ENCODE results near the gene GRIFIN. TPM values are rescaled to one million over a fixed set of nuclear protein-coding genes. Genes with fewer than 3 reads are reported as not detected.
"Not testable (repeated sequence)": the region's sequence is repeated elsewhere in the genome, so short reads cannot be mapped to it uniquely, and the experiment has no call there.

Gene GRIFIN
- total RNA-seq, 1 donor from 2014 or later = not detected

- H3K9me3 Mint-ChIP-seq (ENCODE audit: low read depth) = peaks cover under 1% of the 10 kb centered on the region
- H3K27me3 Mint-ChIP-seq (ENCODE audit: low read depth) = no peaks in the 10 kb centered on the region
- no peak for TF ChIP-seq CTCF (IDR thresholded peaks at IDR 0.05)
- no peak overlapping the region for H3K27ac Mint-ChIP-seq (ENCODE audit: unreplicated experiment)
- DNase-seq (ENCODE audit: low spot score) = no peak
- H3K36me3 Mint-ChIP-seq (ENCODE audit: low read depth) = no peaks in the 10 kb centered on the region
- no peak overlapping the region for H3K4me3 Mint-ChIP-seq (ENCODE audit: unreplicated experiment)
- H3K4me1 Mint-ChIP-seq (ENCODE audit: low read depth) = peaks cover 6% of the 10 kb centered on the region
These were observed 16.0 kb downstream of the GRIFIN start for GRCh38 chr7:2460188-2460587.

- no peak for DNase-seq (ENCODE audit: low spot score)
- TF ChIP-seq CTCF (IDR thresholded peaks at IDR 0.05) = no peak
- Mint-ChIP-seq H3K27ac (ENCODE audit: unreplicated experiment) (no peak overlapping the region), H3K27me3 (ENCODE audit: low read depth) (no peaks in the 10 kb centered on the region), H3K9me3 (ENCODE audit: low read depth) (peaks cover 2% of the 10 kb centered on the region), H3K4me1 (ENCODE audit: low read depth) (peaks cover 6% of the 10 kb centered on the region), H3K36me3 (ENCODE audit: low read depth) (no peaks in the 10 kb centered on the region), H3K4me3 (ENCODE audit: unreplicated experiment) (no peak overlapping the region)
These were observed 16.5 kb downstream of the GRIFIN start for GRCh38 chr7:2459674-2460073.

- H3K36me3 Mint-ChIP-seq (ENCODE audit: low read depth); H3K4me3 Mint-ChIP-seq (ENCODE audit: unreplicated experiment); H3K4me1 Mint-ChIP-seq (ENCODE audit: low read depth); DNase-seq (ENCODE audit: low spot score); H3K9me3 Mint-ChIP-seq (ENCODE audit: low read depth); H3K27me3 Mint-ChIP-seq (ENCODE audit: low read depth); H3K27ac Mint-ChIP-seq (ENCODE audit: unreplicated experiment): not testable (repeated sequence)
These were observed 22.3 kb downstream of the GRIFIN start for GRCh38 chr7:2453849-2454248.

- Mint-ChIP-seq H3K27me3 (ENCODE audit: low read depth) (peaks cover 2% of the 10 kb centered on the region), H3K4me1 (ENCODE audit: low read depth) (peaks cover 9% of the 10 kb centered on the region), H3K4me3 (ENCODE audit: unreplicated experiment) (no peak overlapping the region), H3K9me3 (ENCODE audit: low read depth) (peaks cover 2% of the 10 kb centered on the region), H3K36me3 (ENCODE audit: low read depth) (no peaks in the 10 kb centered on the region), H3K27ac (ENCODE audit: unreplicated experiment) (no peak overlapping the region)
- DNase-seq (ENCODE audit: low spot score) = no peak
- TF ChIP-seq CTCF (IDR thresholded peaks at IDR 0.05) = no peak
These were observed 23.4 kb downstream of the GRIFIN start for GRCh38 chr7:2452643-2453270.

- Mint-ChIP-seq H3K27me3 (ENCODE audit: low read depth) (peaks cover 2% of the 10 kb centered on the region), H3K4me3 (ENCODE audit: unreplicated experiment) (peak overlapping the region; percentile 33), H3K9me3 (ENCODE audit: low read depth) (peaks cover 2% of the 10 kb centered on the region), H3K27ac (ENCODE audit: unreplicated experiment) (no peak overlapping the region), H3K36me3 (ENCODE audit: low read depth) (no peaks in the 10 kb centered on the region), H3K4me1 (ENCODE audit: low read depth) (peaks cover 9% of the 10 kb centered on the region)
- no peak for TF ChIP-seq CTCF (IDR thresholded peaks at IDR 0.05)
- no peak for DNase-seq (ENCODE audit: low spot score)
These were observed 24.1 kb downstream of the GRIFIN start for GRCh38 chr7:2452074-2452507.
